IPS DF 4.7 (cell line): ENCODE measurements around the gene SULT1A3.
"Not testable (repeated sequence)": the region's sequence is repeated elsewhere in the genome, so short reads cannot be mapped to it uniquely, and the experiment has no call there.

Source experiments
- DNase-seq: peaks from one replicate; pipeline ENCODE4 v3.0.0-alpha.2; 2013; ENCODE audit warnings: low spot score; ENCODE audit errors: extremely low read depth

SULT1A3 gene

GRCh38 chr16:30186782-30187555 is 12.1 kb upstream of the SULT1A3 start:
- no peak for DNase-seq

GRCh38 chr16:30187556-30187865 is 11.5 kb upstream of the SULT1A3 start:
- DNase-seq, result no peak

GRCh38 chr16:30187971-30188561 is 11.0 kb upstream of the SULT1A3 start:
- no peak for DNase-seq

GRCh38 chr16:30191158-30191557 is 7.9 kb upstream of the SULT1A3 start:
- not testable (repeated sequence) for DNase-seq

- not testable (repeated sequence) for DNase-seq
Observed at GRCh38 chr16:30193098-30193497, 6.0 kb upstream of the SULT1A3 start.

- not testable (repeated sequence) for DNase-seq
Observed at GRCh38 chr16:30193615-30194014, 5.4 kb upstream of the SULT1A3 start, which contains the start of the genes BOLA2B and SLX1A. Gene BOLA2B, minus strand, starts transcription at chr16:30193666. Its CDS starts 71 bp downstream, at chr16:30193595. Gene SLX1A, plus strand, starts transcription at chr16:30193875. Its CDS starts 210 bp downstream, at chr16:30194085.

- not testable (repeated sequence) for DNase-seq
Observed at GRCh38 chr16:30194172-30194925, 4.7 kb upstream of the SULT1A3 start.

- DNase-seq, result not testable (repeated sequence)
Observed at GRCh38 chr16:30197001-30197400, 2.1 kb upstream of the SULT1A3 start.

- DNase-seq, result not testable (repeated sequence)
Observed at GRCh38 chr16:30199608-30200343, 721 bp downstream of the SULT1A3 start.

- not testable (repeated sequence) for DNase-seq
Observed at GRCh38 chr16:30205541-30206236, 6.6 kb downstream of the SULT1A3 start.

- DNase-seq, result not testable (repeated sequence)
Observed at GRCh38 chr16:30206252-30206651, 7.2 kb downstream of the SULT1A3 start.

GRCh38 chr16:30207063-30207704 is 8.1 kb downstream of the SULT1A3 start:
- DNase-seq, result not testable (repeated sequence)

- DNase-seq, result not testable (repeated sequence)
Observed at GRCh38 chr16:30209032-30209431, 10.0 kb downstream of the SULT1A3 start.

GRCh38 chr16:30211414-30211813 is 12.4 kb downstream of the SULT1A3 start:
- not testable (repeated sequence) for DNase-seq

GRCh38 chr16:30217082-30217481 is 18.0 kb downstream of the SULT1A3 start:
- not testable (repeated sequence) for DNase-seq

GRCh38 chr16:30248379-30248778 is 49.3 kb downstream of the SULT1A3 start, which contains the start of gene NPIPB13:
Gene NPIPB13, minus strand, starts transcription at chr16:30248479. Its CDS starts 2,906 bp downstream, at chr16:30245573.
- not testable (repeated sequence) for DNase-seq
